GM21526 (cell line): ENCODE data around the gene NEK5.
"Not testable (repeated sequence)": the region's sequence is repeated elsewhere in the genome, so short reads cannot be mapped to it uniquely, and the experiment has no call there.

Experiments
- ATAC-seq: cut with Tn5 transposase; IDR thresholded peaks from one replicate; pipeline ENCODE4 v1.9.1; 2021; ENCODE audit warnings: moderate library complexity; ENCODE audit not compliant: unreplicated experiment, low FRiP score

The NEK5 gene

GRCh38 chr13:52141299-52141698 lies 12.4 kb upstream of the NEK5 start:
- ATAC-seq: no peak

GRCh38 chr13:52137489-52137888 lies 8.6 kb upstream of the NEK5 start:
- ATAC-seq: no peak

DNA sequence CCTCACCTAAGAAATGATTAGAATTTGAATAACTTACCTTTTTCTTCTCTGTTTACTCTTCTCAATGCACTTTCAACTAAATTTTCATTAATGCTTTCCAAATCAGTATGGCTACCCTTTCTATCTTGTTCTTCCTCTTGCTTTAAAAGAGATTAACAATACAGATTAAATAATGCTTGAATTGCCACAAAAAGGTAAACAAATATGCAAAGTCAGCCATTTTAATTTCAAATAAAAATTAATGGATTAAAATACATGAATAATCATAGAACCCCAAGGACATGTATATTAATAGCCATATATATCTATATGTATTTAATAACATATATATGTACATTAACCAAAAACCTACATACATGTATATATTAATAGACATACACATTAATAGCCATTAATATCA lies 7.9 kb upstream of the NEK5 start:
- ATAC-seq: no peak

- ATAC-seq: no peak
Measured at GRCh38 chr13:52130641-52131040, 1.8 kb upstream of the NEK5 start.

DNA sequence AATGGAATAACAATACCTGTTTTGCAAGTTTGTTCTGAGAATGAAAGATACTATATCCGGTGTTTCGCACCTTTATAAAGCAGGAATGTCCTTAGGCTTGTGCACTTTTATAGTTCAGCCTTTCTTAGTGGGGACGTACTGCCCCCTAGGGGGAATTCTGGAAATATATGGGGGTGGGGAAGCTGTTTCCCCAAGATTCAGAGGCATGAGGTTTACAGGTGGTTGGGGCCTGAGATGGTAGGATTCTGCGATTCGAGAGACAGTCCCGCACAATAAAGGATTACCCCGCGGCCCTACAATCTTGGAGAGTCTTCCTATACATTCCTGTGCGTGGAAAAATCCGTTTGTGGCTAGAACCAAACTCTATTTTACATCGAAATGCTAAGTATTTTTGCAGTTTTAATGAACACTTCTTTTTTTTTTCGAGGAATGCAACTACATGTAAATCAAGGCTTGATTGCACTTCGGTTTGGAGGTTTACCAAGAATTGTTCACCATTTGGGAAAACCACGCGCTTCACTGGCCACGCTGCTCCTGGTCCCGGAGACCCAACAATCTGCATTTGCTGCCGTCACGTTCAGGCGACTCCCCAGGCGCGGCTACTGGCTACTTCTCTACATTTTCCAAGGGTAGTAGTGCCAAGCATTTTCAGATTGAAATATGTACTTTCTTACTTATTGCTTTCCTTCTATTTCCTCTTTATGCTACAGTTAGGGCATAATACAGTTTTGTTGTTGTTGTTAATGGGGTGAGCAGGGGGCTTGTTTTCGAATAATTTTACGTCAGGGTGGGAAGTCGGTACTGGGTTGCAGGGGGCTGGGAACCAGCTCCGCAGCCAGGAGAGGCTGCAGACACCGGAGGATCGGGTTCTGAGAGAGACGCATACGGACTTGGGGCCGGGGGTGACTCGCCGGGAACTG lies 830 bp downstream of the NEK5 start:
- ATAC-seq: peak; percentile 8

DNA sequence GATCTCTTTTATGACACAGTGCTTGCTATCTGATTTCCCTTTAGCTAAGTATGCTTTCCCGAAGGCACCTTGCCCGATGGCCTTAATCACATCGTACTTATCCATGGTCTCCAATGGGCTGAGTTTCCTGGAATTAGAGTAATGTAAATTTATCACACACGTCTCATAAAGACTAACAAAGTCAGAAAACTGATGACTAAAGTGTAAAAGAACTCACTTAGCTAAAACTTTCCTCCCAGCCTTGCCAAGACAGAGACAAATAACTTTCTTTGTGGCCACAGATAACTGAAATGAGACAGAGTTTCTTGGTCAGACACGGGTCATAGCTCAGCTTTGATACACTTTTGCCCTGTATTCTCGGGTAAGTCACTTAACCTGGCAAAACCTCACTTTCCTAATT lies 1.5 kb downstream of the NEK5 start:
- ATAC-seq: no peak

DNA sequence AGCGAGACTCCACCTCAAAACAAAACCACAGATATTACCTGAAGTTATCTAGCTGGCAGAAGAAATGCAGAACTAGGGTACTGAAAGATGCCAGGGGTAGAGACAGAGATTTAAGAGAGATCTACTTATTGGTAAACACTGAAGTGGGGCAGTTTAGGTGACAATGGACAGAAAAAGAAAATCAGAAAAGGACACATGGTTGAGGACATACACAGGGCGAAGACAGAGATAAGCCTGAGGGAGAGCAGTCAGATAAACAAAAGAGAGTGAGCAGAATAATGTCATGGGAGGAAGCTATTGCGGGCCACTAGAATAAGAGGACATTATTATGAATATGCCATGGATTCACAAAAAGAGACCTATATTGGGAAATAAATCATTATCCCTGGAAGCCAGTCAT lies 3.3 kb downstream of the NEK5 start:
- ATAC-seq: no peak

DNA sequence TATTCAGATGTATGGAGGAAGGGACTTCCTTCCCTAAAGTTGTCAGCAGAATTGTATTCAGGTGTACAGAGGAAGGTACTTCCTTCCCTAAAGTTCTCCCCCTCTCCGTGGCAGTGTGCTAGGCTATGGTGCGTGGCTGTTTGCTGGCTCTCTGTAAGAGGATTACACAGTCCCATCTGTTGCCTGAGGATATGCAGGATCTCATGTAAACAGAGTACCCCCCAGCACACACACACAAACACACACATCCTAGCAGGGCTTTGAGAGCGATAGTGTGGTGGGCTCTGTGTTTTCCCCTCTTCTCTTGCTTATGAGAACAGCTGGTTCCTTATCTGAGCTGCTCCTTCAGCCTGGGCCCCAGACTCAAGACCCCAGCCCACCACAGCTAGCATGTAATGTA lies 10.3 kb downstream of the NEK5 start:
- ATAC-seq: no peak

DNA sequence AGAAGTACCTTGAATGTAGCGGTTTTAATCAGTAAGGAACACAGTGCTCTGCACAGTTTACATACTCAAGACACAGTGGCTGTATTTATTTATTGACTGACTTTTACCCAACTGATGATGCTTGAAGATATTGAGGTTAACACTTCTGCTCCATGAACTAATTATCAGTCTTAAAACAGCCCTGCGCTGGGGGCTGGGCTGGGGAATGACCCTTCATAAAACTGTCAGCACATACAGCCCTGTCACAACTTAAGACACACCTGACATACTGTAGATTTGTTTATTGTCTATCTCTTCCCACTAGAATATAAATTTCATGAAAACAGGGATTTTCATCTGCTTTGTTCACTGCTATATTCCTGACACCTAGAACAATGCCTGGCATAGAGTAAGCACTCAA lies 10.8 kb downstream of the NEK5 start:
- ATAC-seq: no peak

GRCh38 chr13:52112591-52112990 lies 16.3 kb downstream of the NEK5 start:
- no peak for ATAC-seq

- ATAC-seq: no peak
Measured at GRCh38 chr13:52109116-52109670, 19.7 kb downstream of the NEK5 start.

- no peak for ATAC-seq
Measured at GRCh38 chr13:52105841-52106240, 23.0 kb downstream of the NEK5 start.

DNA sequence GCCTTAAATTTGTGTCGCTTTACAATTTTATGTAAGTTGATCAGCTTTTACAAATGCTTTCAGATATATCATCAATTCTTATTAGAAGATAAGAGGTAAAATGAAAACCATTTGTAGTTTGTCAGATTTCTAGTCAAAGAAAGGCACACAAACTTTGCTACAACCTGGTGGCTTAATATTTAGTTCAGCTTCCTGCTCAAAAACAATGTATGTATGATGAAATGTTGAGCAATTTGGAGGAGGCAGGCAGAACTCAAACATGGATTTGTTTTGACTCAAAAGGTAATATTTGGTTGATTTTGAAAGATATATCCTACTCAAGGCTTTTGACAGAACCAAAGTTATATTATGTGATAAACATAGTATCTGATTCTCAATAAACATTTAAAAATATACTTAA lies 24.2 kb downstream of the NEK5 start:
- no peak for ATAC-seq

DNA sequence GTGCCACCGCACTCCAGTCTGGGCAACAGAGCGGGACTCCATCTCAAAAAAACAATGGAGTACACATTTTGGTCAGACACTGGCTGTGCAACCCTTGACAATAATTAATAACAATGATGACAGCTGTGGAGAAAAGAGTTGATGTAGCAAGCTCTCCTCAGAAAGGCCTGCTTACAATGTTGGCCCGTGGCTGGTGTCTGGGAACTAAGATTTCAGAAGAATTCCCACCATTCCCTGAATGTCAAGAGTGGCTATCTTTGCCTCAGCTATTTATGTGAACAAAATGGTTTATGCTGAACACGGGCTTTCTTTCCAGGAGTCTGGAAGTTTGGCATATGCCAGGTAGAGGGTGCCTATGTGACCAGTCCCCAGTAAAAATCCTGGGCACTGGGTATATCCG lies 25.5 kb downstream of the NEK5 start:
- no peak for ATAC-seq

- not testable (repeated sequence) for ATAC-seq
Measured at GRCh38 chr13:52102423-52102822, 26.4 kb downstream of the NEK5 start.

- no peak for ATAC-seq
Measured at GRCh38 chr13:52097197-52097596, 31.7 kb downstream of the NEK5 start.

GRCh38 chr13:52096748-52097147 lies 32.1 kb downstream of the NEK5 start:
- no peak for ATAC-seq

DNA sequence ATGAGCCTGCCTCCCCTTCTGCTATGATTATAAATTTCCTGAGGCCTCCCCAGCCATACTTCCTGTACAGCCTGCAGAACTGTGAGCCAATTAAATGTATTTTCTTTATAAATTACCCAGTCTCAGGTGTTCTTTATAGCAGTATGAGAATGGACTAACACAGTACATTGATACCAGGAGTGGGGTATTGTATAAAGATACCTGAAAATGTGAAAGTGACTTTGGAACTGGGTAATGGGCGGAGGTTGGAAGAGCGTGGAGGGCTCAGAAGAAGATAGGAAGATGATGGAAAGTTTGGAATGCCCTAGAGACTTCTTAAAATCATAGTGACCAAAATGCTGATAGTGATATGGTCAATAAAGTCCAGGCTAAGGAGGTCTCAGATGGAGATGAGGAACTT lies 32.8 kb downstream of the NEK5 start:
- ATAC-seq: no peak

DNA sequence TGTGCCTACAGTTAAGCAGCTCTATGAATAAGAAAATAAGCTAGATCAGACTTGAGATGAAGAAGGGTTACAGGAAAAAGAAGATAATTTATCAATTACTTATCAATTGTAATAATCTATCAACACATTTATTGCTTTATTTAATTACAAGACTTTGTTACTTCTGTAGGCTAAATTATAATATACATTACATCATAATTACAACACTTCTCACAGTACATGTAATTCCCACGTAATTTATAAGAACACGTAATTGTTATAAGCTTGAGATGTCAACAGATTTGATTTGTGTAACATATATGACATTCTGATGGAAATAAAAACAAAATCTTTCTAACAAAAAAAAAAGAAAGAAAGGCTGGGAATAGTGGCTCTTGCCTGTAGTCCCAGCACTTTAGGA lies 36.8 kb downstream of the NEK5 start:
- ATAC-seq: no peak

- ATAC-seq: no peak
Measured at GRCh38 chr13:52091473-52091872, 37.4 kb downstream of the NEK5 start.

GRCh38 chr13:52085421-52085820 lies 43.5 kb downstream of the NEK5 start:
- ATAC-seq: no peak

DNA sequence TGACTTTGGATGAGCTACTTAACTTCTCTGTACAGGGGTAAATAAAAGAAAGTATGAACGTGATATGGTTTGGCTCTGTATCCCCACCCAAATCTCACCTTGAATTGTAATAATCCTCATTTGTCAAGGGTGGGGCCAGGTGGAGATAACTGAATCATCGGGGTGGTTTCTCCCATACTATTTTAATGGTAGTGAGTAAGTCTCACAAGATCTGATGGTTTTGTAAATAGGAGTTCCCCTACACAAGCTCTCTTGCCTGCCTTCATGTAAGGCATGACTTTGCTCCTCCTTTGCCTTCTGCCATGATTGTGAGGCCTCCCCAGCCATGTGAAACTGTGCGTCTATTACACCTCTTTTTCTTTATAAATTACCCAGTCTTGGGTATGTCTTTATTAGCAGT lies 43.9 kb downstream of the NEK5 start:
- not testable (repeated sequence) for ATAC-seq
